Astrocyte (in vitro differentiated cells and primary cell): Measurements from ENCODE around the gene DSE.

Experiments
- EZH2 ChIP-seq: IDR thresholded peaks from 2 replicates; pipeline ENCODE4 v1.6.1; 2012; ENCODE audit warnings: mild to moderate bottlenecking, low read length, inconsistent platforms; ENCODE audit not compliant: insufficient read depth
- TF ChIP-seq, protein P1 (sequence below): IDR thresholded peaks from 2 replicates; pipeline ENCODE4 v1.5.1; 2011; ENCODE audit warnings: low read depth, mild to moderate bottlenecking, inconsistent platforms, low read length, moderate library complexity; ENCODE audit not compliant: insufficient read depth

DNA sequence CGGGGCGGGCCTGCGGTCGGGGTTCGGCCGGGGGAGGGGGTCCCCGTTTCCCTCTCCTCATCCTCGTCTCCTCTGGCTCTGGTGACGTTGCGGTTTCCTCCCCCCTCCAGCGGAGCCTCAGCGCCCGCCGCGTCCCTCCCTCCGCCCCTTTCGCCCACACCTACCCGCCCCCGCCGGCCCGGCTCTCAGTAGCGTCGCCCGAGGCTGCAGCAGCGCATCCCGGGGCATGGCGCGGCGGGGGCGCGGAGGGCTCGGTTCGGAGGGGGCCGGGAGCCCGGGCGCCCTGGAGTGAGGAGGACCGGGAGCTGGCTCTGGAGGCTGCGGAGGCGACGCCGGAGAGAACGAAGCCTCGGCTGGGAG lies at the start of gene DSE:
- TF ChIP-seq, protein P1, sequence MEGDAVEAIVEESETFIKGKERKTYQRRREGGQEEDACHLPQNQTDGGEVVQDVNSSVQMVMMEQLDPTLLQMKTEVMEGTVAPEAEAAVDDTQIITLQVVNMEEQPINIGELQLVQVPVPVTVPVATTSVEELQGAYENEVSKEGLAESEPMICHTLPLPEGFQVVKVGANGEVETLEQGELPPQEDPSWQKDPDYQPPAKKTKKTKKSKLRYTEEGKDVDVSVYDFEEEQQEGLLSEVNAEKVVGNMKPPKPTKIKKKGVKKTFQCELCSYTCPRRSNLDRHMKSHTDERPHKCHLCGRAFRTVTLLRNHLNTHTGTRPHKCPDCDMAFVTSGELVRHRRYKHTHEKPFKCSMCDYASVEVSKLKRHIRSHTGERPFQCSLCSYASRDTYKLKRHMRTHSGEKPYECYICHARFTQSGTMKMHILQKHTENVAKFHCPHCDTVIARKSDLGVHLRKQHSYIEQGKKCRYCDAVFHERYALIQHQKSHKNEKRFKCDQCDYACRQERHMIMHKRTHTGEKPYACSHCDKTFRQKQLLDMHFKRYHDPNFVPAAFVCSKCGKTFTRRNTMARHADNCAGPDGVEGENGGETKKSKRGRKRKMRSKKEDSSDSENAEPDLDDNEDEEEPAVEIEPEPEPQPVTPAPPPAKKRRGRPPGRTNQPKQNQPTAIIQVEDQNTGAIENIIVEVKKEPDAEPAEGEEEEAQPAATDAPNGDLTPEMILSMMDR, result no peak
- no peak for TF ChIP-seq EZH2
